Activated T-helper 9 cell treated with anti-CD3 and anti-CD28 coated beads, Interleukin-2, amount 50 U/mL, for 16 hours (primary cell): ENCODE measurements around the gene MPHOSPH10.
"Not testable (repeated sequence)": the region's sequence is repeated elsewhere in the genome, so short reads cannot be mapped to it uniquely, and the experiment has no call there.

Source experiments
- DNase-seq: peaks from one replicate; pipeline ENCODE4 v3.0.0-alpha.2; 2020; ENCODE audit warnings: low read depth

MPHOSPH10 gene

GRCh38 chr2:71125506-71126294 lies 4.7 kb upstream of the MPHOSPH10 start:
- DNase-seq, result no peak

GRCh38 chr2:71126957-71127356 lies 3.5 kb upstream of the MPHOSPH10 start:
- DNase-seq, result no peak

- DNase-seq, result no peak
These were observed 1.1 kb upstream of the MPHOSPH10 start for GRCh38 chr2:71129114-71129901.

- no peak for DNase-seq
These were observed 607 bp upstream of the MPHOSPH10 start for GRCh38 chr2:71129902-71130151.

- DNase-seq, result no peak
These were observed 441 bp downstream of the MPHOSPH10 start for GRCh38 chr2:71130905-71131244.

- not testable (repeated sequence) for DNase-seq
These were observed 1.1 kb downstream of the MPHOSPH10 start for GRCh38 chr2:71131387-71132166.

- DNase-seq, result no peak
These were observed 3.2 kb downstream of the MPHOSPH10 start for GRCh38 chr2:71133603-71134002.

- no peak for DNase-seq
These were observed 5.7 kb downstream of the MPHOSPH10 start for GRCh38 chr2:71136174-71136573.

GRCh38 chr2:71143782-71144181 lies 13.3 kb downstream of the MPHOSPH10 start:
- no peak for DNase-seq

GRCh38 chr2:71148506-71149063 lies 18.2 kb downstream of the MPHOSPH10 start:
- no peak for DNase-seq

- no peak for DNase-seq
These were observed 19.8 kb downstream of the MPHOSPH10 start for GRCh38 chr2:71150082-71150816.

GRCh38 chr2:71151620-71152019 lies 21.2 kb downstream of the MPHOSPH10 start:
- no peak for DNase-seq

- DNase-seq, result no peak
These were observed 23.3 kb downstream of the MPHOSPH10 start for GRCh38 chr2:71153585-71154224.

GRCh38 chr2:71154279-71154678 lies 23.8 kb downstream of the MPHOSPH10 start:
- no peak for DNase-seq

- no peak for DNase-seq
These were observed 24.4 kb downstream of the MPHOSPH10 start for GRCh38 chr2:71154798-71155197.

- DNase-seq, result no peak
These were observed 25.4 kb downstream of the MPHOSPH10 start for GRCh38 chr2:71155846-71156245.

- no peak for DNase-seq
These were observed 26.1 kb downstream of the MPHOSPH10 start for GRCh38 chr2:71156573-71156972.

GRCh38 chr2:71157124-71157793 lies 26.8 kb downstream of the MPHOSPH10 start:
- DNase-seq, result peak; percentile 28

- no peak for DNase-seq
These were observed 36.4 kb downstream of the MPHOSPH10 start for GRCh38 chr2:71166812-71167211.

- DNase-seq, result no peak
These were observed 42.7 kb downstream of the MPHOSPH10 start for GRCh38 chr2:71173096-71173495.

GRCh38 chr2:71174207-71174606 lies 43.8 kb downstream of the MPHOSPH10 start:
- no peak for DNase-seq
